Measurements from ENCODE around the gene CHID1.

The CHID1 gene

DNA sequence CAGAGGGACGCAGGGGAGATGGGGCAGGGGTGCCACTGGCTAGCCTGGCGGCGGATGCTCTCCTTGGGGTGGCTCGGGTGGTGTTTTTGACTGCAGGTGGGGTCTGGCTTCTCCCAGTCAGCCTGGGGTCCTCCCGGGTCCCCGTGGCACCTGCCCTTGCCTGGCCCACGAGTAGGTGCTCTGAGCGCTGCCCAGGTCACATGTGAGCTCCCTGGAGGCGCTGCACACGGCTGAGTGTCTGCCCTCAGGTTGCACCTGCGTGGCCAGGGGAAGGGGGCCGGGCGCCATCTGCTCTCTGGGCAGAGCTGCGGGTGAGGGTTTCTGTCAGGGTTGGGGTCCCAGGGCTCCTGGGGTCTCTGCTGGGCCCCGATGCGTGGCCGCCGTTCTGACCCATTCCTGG, 62.7 kb downstream of the CHID1 start:
- H3K27ac ChIP-seq = no peak overlapping the region
- TF ChIP-seq, protein P1, sequence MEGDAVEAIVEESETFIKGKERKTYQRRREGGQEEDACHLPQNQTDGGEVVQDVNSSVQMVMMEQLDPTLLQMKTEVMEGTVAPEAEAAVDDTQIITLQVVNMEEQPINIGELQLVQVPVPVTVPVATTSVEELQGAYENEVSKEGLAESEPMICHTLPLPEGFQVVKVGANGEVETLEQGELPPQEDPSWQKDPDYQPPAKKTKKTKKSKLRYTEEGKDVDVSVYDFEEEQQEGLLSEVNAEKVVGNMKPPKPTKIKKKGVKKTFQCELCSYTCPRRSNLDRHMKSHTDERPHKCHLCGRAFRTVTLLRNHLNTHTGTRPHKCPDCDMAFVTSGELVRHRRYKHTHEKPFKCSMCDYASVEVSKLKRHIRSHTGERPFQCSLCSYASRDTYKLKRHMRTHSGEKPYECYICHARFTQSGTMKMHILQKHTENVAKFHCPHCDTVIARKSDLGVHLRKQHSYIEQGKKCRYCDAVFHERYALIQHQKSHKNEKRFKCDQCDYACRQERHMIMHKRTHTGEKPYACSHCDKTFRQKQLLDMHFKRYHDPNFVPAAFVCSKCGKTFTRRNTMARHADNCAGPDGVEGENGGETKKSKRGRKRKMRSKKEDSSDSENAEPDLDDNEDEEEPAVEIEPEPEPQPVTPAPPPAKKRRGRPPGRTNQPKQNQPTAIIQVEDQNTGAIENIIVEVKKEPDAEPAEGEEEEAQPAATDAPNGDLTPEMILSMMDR (conservative IDR thresholded peaks at IDR 0.05) = no peak

DNA sequence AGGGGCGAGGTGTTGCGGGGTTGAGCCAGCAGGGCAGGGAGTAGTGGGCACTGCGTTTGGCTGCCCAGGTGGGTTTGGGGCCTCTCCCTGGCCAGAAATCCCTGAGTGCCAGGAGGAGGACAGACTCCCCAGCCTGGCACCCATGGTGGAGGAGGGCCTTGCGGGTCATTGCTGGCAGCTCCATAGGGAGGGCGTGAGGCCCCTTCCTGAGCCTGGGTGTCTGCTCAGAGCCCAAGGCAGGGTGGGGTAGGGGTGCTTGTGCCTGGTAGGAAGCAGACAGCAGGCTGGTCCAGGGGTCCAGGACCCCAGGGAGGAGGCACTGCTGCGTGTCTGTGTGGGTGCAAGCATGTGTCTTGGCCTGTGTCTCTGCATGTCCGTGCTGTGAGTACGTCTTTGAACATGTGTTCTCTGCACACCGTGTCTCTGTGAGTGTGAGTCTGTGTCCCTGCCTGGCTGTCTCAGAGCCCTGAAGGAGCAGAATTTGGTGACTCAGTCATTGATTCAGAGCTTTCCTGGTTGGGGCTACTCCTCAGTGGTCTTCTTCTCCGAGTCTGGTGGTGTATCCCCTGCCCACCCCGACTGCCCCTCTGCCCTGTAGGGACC, 64.0 kb downstream of the CHID1 start:
- TF ChIP-seq, protein P1 (conservative IDR thresholded peaks at IDR 0.05) = no peak
- H3K27ac ChIP-seq = no peak overlapping the region

DNA sequence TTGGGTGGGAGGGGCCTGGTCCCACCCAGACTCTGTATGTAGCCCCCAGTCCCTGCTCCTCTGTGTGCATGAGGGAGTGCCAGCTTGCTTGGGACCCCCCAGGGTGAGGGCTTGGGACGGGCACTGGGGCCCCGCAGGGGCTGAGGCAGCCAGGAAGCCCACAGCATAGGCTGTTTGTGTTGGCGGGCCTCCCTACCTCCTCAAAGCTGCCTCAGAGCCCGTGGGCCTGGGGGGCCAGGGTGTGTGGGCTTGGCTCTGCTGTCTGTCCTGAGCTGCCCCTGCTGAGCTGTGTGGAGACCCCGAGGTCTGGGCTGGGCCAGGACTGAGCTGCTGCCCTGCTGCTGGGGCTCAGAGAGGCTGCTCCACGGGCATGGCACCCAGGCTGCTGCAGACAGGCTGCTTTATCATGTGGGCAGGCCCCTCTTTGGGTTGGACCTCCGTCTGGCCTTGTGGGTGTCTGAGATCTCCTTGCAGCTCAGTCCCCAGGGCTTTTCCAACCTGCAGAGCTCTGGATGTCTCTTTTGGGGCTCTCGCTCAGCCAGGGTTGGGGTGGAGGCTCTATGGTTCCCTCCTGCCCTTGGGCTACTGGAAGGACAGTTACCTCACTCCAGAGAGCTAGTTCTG, 64.6 kb downstream of the CHID1 start:
- TF ChIP-seq, protein P1 (conservative IDR thresholded peaks at IDR 0.05) = no peak
- peak overlapping the region; percentile 95; the same call in 1 of the 2 replicates for H3K27ac ChIP-seq

DNA sequence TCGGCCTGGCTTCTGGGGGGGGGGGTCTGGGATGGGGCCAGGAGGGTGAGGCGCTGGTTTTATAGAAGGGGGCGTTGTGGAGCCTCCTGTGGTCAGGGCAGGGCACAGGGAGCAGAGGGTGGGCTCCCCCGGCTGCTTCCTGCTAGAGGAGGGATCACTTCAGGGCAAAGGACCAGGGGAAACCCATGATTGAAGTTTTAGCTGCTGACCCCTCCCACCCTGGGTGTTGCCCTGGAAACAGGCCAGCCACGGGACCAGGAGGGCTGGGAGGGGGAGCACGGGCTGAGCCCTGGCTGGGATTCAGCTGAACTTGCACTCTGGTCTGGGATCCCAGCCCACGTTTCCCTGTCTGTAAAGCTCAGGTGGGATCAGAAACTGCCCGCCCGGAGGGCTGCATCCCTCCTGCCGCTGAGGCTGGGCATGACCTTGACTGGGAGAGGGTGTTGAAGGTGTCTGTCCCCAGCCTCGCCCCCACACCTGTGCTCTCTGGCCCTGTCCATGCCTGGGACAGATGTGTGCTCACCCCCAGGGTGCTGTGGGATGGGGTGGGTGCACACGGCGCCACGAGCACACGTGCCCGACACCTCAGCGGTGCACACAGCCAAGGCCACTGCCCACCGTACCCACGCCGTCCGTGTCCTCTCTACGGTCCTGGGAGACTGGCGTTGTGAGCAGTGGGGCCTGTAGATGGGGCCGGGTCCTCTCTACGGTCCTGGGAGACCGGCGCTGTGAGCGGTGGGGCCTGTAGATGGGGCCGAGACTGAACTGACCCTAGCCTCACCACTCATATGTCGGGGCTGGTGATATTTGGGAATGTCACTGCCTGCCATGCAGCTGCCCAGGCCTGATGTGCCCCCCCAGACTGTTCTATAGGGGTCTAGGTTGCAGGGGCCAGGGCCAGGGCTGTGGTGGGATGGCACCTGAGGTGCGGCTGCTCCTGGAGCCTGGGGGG, 65.6 kb downstream of the CHID1 start:
- TF ChIP-seq, protein P1 (conservative IDR thresholded peaks at IDR 0.05) = no peak
- peak overlapping the region; percentile 95 for H3K27ac ChIP-seq

DNA sequence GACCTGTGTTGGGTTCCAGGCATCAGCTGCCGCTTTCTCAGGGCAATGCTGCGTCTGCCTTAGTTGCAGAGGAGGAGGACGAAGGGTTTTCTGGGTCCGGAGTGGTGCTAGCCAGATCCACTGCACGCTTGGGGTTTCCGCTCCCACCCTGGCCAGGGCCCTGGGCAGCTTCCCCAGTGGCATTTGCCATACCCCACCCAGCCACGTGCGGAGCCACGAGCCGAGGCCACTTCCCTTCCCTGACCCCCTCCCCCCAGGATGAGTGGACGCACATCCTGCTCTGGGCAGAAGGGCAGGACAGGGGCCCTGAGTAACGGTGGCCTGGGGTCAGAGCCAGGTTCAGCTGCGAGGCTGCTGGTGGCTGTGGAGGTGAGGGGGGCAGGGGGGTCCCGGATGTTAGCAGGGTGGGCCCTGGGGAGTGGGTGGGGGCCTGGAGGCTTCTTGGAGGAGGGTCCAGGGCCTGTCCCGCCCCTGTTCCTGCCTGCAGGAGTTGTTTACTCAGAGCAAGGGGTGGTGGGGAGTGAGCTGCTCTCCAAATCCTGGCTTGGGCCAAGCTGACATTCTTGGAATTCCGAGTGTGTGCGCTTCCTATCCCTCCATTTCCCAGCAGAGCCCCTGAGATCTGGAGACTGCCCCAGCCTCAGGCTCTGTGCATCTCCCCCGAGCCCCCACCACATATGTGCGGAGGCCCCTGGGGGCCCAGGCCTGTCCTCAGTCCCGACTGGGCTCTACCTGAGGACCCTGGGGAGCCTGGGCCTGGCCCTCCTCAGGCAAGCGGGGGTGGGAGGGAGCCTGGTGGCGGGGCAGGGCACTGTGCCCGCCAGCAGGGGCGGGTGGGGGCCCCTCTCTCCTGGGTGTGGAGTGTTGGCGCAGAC, 66.6 kb downstream of the CHID1 start:
- TF ChIP-seq, protein P1 (conservative IDR thresholded peaks at IDR 0.05) = no peak
- H3K27ac ChIP-seq = peak overlapping the region; percentile 95

DNA sequence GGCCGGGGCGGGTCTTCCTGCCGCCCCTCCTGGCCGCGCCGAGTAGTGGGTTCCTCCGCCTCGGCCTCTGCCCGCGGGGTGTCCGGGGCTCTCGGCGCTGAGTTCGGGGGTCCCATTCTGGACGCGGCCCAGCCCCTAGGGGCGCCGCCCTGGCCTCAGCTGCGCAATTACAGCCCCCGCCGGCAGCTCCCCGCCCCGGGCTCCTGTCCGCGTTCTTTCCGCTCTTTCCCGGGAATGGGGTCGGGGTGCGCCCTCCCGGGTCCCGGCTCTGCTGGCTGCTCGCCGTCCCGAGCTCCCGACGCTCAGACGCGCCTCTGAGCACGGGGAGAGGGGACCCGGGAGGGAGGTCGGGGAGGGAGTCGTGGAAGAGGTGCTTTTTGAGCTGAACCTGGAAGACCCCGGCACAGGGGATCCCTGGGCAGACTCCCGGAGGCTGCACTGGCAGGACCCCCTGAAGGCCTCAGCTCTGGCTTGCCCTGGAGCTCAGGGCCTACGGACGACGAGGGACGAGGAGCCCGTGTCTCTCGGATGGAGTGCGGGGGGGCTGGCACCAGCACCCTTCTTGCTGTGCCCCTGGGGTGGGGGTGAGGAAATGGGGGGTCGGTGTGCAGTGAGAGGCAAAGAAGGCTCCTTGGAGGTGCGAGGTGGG, 67.4 kb downstream of the CHID1 start:
- TF ChIP-seq, protein P1 (conservative IDR thresholded peaks at IDR 0.05) = no peak
- H3K27ac ChIP-seq = peak overlapping the region; percentile 95

All from VCaP (cell line).